Measurements from ENCODE around the gene CCR2. TPM values are rescaled to one million over a fixed set of nuclear protein-coding genes. Genes with fewer than 3 reads are reported as not detected.
"Not testable (repeated sequence)": the region's sequence is repeated elsewhere in the genome, so short reads cannot be mapped to it uniquely, and the experiment has no call there.

Gene CCR2
- total RNA-seq, 1 donor from 2014 or later: 19.9 TPM

- intact Hi-C loops (cut with micrococcal nuclease): no loop called here
Measured at GRCh38 chr3:46375814-46376213, 21.9 kb downstream of the CCR2 start.

- intact Hi-C loops (cut with micrococcal nuclease): loop anchor here (1.0 to 2.0 kb wide), 2 partner anchors 300 to 440 kb away; no protein-coding TSS in a partner anchor
Measured at GRCh38 chr3:46378426-46378942, 24.6 kb downstream of the CCR2 start.

- intact Hi-C loops (cut with micrococcal nuclease): no loop called here
Measured at GRCh38 chr3:46380471-46381221, 26.7 kb downstream of the CCR2 start.

- intact Hi-C loops (cut with micrococcal nuclease): no loop called here
Measured at GRCh38 chr3:46381625-46382024, 27.7 kb downstream of the CCR2 start.

GRCh38 chr3:46383211-46383950 lies 29.5 kb downstream of the CCR2 start:
- intact Hi-C loops (cut with micrococcal nuclease): no loop called here

GRCh38 chr3:46383951-46384330 lies 30.0 kb downstream of the CCR2 start:
- intact Hi-C loops (cut with micrococcal nuclease): no loop called here

GRCh38 chr3:46386205-46386604 lies 32.3 kb downstream of the CCR2 start:
- intact Hi-C loops (cut with micrococcal nuclease): no loop called here

GRCh38 chr3:46388847-46389246 lies 34.9 kb downstream of the CCR2 start:
- intact Hi-C loops (cut with micrococcal nuclease): not testable (repeated sequence)

GRCh38 chr3:46389306-46389705 lies 35.4 kb downstream of the CCR2 start:
- intact Hi-C loops (cut with micrococcal nuclease): no loop called here

GRCh38 chr3:46391526-46391925 lies 37.6 kb downstream of the CCR2 start:
- intact Hi-C loops (cut with micrococcal nuclease): not testable (repeated sequence)

- intact Hi-C loops (cut with micrococcal nuclease): no loop called here
Measured at GRCh38 chr3:46393011-46393410, 39.1 kb downstream of the CCR2 start.

- intact Hi-C loops (cut with micrococcal nuclease): no loop called here
Measured at GRCh38 chr3:46393554-46394434, 39.9 kb downstream of the CCR2 start.

GRCh38 chr3:46395210-46395661 lies 41.3 kb downstream of the CCR2 start:
- intact Hi-C loops (cut with micrococcal nuclease): no loop called here

GRCh38 chr3:46395766-46396530 lies 42.0 kb downstream of the CCR2 start:
- intact Hi-C loops (cut with micrococcal nuclease): no loop called here

- intact Hi-C loops (cut with micrococcal nuclease): no loop called here
Measured at GRCh38 chr3:46397111-46397510, 43.2 kb downstream of the CCR2 start.

- intact Hi-C loops (cut with micrococcal nuclease): no loop called here
Measured at GRCh38 chr3:46398186-46398955, 44.5 kb downstream of the CCR2 start.

- intact Hi-C loops (cut with micrococcal nuclease): no loop called here
Measured at GRCh38 chr3:46399098-46399497, 45.2 kb downstream of the CCR2 start.

- intact Hi-C loops (cut with micrococcal nuclease): no loop called here
Measured at GRCh38 chr3:46399557-46399956, 45.6 kb downstream of the CCR2 start.

- intact Hi-C loops (cut with micrococcal nuclease): no loop called here
Measured at GRCh38 chr3:46400000-46400734, 46.3 kb downstream of the CCR2 start.

All from T-helper 2 cell treated with Interferon-gamma antibody and Interleukin-4, amounts not matched to agents 100 ng/mL and 5 ng/mL, for 36 hours (primary cell).